ENCODE data around the gene IFI35.
"Not testable (repeated sequence)": the region's sequence is repeated elsewhere in the genome, so short reads cannot be mapped to it uniquely, and the experiment has no call there.

Gene IFI35

DNA sequence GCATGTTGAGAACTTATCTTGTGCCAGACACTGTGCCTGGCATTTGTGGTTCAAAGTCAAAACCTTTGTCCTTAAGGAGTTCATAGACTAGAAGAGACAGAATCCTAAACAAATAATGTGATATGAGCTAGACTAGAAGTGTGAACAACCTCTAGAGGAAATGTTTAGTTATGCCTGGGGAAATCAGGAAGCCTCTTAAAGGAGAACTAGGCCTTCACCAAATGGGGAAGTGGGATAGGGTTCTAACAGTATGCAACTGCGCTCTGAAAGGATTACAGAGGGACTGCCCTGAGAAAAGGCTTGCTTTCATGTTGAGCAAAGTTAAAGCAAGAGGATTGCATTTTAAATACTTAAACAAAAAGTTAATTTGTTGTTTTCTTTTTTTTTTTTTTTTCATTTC is 21.4 kb upstream of the IFI35 start:
- in situ Hi-C loops (cut with HindIII; ENCODE audit: low sequenced_read_pairs), result no loop called here
- no peak for DNase-seq (ENCODE audit: low read depth)
- TF ChIP-seq, protein P1, sequence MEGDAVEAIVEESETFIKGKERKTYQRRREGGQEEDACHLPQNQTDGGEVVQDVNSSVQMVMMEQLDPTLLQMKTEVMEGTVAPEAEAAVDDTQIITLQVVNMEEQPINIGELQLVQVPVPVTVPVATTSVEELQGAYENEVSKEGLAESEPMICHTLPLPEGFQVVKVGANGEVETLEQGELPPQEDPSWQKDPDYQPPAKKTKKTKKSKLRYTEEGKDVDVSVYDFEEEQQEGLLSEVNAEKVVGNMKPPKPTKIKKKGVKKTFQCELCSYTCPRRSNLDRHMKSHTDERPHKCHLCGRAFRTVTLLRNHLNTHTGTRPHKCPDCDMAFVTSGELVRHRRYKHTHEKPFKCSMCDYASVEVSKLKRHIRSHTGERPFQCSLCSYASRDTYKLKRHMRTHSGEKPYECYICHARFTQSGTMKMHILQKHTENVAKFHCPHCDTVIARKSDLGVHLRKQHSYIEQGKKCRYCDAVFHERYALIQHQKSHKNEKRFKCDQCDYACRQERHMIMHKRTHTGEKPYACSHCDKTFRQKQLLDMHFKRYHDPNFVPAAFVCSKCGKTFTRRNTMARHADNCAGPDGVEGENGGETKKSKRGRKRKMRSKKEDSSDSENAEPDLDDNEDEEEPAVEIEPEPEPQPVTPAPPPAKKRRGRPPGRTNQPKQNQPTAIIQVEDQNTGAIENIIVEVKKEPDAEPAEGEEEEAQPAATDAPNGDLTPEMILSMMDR (IDR thresholded peaks at IDR 0.05; ENCODE audit: low read depth, low read length, missing control alignments), result no peak
- no peak overlapping the region for H3K4me3 ChIP-seq (ENCODE audit: low read depth, low read length)

DNA sequence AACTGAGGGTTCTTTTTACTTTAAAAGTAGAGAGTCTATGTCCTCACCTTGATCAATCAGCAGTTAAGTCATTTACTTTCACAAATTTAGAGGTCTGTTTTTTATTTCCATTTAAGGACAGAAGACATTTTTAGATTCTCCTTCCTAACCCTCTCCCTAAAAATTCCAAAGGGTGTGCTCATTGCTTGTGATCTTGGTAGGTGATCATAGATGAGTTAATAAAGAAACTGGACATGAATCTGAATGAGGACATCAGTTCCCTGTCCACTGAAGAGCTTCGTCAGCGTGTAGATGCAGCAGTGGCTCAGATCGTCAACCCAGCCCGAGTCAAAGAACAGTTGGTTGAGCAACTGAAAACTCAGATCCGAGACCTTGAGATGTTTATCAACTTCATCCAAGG is 17.4 kb upstream of the IFI35 start:
- no peak for DNase-seq (ENCODE audit: low read depth)
- H3K4me3 ChIP-seq (ENCODE audit: low read depth, low read length), result no peak overlapping the region
- in situ Hi-C loops (cut with HindIII; ENCODE audit: low sequenced_read_pairs), result no loop called here
- TF ChIP-seq, protein P1 (IDR thresholded peaks at IDR 0.05; ENCODE audit: low read depth, low read length, missing control alignments), result no peak

DNA sequence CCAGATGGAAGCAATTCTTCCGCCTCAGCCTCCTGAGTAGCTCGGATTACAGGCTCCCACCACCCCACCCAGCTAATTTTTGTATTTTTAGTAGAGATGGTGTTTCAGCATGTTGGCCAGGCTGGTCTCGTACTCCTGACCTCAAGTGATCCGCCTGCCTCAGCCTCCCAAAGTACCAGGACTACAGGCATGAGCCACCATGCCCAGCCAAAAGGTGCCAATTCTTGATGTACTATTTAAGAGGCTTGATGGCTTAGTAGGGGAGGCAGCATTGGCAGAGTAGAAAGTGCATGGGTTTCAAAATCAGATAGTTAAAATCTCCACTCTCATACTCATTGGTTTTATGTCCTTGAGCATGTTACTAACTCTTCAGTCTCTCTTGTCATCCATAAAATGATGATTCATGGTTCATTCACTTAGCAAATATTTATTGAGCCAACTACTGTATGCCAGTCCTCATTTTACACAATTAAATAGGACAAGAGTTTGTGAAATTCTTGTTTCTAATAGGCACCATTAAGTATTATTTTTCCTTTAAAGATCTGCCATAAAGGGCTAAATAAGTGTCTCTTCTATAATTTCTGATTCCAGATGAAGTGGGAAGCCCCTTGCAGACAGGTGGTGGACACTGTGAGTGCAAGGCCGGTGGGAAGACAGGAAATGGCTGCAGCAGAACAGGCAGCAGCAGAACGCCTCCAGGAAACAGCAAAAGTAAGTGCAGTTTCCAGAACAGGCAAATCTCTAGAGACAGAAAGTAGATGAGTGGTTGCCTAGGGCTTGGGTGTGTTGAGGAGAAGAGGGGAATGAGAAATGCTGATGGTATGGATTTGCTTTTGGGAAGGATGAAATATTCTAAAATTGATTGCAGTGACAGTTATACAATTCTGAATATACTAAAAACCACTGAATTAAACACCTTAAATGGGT is 16.6 kb upstream of the IFI35 start:
- no peak for DNase-seq (ENCODE audit: low read depth)
- in situ Hi-C loops (cut with HindIII; ENCODE audit: low sequenced_read_pairs), result no loop called here
- TF ChIP-seq, protein P1 (IDR thresholded peaks at IDR 0.05; ENCODE audit: low read depth, low read length, missing control alignments), result no peak
- no peak overlapping the region for H3K4me3 ChIP-seq (ENCODE audit: low read depth, low read length)

DNA sequence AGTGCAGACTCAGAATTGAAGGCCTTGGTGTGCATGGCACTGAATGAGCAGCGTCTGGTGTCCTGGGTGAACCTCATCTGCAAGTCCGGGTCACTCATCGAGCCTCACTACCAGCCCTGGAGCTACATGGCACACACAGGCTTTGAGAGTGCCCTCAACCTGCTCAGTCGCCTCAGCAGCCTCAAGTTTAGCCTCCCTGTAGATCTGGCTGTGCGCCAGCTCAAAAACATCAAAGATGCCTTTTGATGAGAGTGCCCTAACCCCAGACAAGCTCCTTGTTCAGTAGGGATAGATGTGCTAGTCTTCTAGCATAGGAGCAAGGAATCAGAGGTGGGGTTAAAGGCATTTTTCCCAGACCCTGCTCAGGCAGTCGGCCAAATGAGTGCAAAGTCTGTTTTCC is 15.1 kb upstream of the IFI35 start:
- TF ChIP-seq, protein P1 (IDR thresholded peaks at IDR 0.05; ENCODE audit: low read depth, low read length, missing control alignments), result no peak
- DNase-seq (ENCODE audit: low read depth), result no peak
- H3K4me3 ChIP-seq (ENCODE audit: low read depth, low read length), result no peak overlapping the region
- in situ Hi-C loops (cut with HindIII; ENCODE audit: low sequenced_read_pairs), result no loop called here

DNA sequence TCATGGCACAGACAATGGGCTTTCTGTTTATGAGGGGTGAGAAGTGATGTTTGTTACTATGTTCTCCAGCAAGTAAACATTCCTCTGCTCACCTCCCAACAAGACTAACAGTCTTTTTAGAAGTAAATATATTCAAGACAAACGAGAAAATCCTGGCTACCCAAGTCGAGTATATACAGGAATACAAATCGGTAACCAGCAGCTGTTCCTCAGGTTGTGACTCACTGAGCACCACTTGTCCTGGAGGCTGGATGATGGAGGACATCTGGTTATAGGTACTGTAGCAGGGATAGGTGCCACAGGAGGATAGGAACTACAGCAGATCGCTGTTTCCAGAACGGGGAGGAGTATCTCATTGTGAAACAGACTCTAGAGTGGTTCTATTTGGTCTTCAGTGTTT is 13.7 kb upstream of the IFI35 start:
- in situ Hi-C loops (cut with HindIII; ENCODE audit: low sequenced_read_pairs), result no loop called here
- DNase-seq (ENCODE audit: low read depth), result no peak
- TF ChIP-seq, protein P1 (IDR thresholded peaks at IDR 0.05; ENCODE audit: low read depth, low read length, missing control alignments), result no peak
- no peak overlapping the region for H3K4me3 ChIP-seq (ENCODE audit: low read depth, low read length)

DNA sequence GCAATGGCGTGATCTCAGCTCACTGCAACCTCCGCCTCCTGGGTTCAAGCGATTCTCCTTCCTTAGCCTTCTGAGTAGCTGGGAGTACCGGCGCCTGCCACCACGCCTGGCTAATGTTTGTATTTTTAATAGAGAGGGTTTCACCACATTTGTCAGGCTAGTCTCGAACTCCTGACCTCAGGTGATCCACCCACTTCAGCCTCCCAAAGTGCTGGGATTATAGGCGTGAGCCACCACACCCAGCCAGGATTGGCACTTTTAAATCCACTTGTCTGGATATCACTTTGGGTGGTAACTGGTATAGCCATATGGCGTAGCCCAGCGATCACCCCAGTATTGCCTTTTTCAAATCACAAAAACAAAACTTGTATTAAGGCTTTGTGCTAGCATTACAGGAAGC is 12.7 kb upstream of the IFI35 start:
- H3K4me3 ChIP-seq (ENCODE audit: low read depth, low read length); DNase-seq (ENCODE audit: low read depth); in situ Hi-C loops (cut with HindIII; ENCODE audit: low sequenced_read_pairs): not testable (repeated sequence)

DNA sequence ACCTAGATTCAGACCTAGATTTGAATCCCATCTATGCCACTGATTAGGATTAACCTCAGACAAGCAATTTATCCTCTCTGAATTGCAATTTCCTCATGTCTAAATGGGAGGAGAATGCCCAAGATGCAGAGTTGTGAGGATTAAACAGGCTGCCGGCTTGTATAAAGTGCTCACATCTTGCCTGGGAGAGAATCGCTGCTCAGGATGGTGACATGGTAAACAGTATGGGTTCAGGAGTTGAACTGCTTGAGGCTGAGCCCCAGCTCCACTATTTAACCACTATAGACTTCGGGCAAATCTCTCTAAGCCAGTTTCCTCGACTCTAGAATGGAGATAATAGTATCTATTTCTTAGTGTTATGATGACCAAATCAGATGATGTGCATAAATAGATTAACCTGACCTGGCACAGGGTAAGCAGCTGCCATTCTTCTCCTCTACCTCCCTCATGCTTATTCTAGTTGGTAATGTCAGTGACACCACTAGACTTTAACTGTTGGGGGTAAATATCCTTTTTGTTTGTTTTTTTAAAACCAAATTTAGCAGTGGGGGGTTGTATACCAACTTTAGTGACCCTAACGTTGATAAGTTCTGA is 9.1 kb upstream of the IFI35 start:
- TF ChIP-seq, protein P1 (IDR thresholded peaks at IDR 0.05; ENCODE audit: low read depth, low read length, missing control alignments), result no peak
- DNase-seq (ENCODE audit: low read depth), result no peak
- peak overlapping the region; percentile 12 for H3K4me3 ChIP-seq (ENCODE audit: low read depth, low read length)
- in situ Hi-C loops (cut with HindIII; ENCODE audit: low sequenced_read_pairs), result no loop called here

Data from astrocyte of the cerebellum (primary cell).